HG02623 (cell line): ENCODE data around the gene BRD3.

ENCODE experiments used
- ATAC-seq: cut with Tn5 transposase; IDR thresholded peaks from one replicate; pipeline ENCODE4 v1.9.1; 2021; ENCODE audit warnings: moderate library complexity; ENCODE audit not compliant: unreplicated experiment

The BRD3 gene

DNA sequence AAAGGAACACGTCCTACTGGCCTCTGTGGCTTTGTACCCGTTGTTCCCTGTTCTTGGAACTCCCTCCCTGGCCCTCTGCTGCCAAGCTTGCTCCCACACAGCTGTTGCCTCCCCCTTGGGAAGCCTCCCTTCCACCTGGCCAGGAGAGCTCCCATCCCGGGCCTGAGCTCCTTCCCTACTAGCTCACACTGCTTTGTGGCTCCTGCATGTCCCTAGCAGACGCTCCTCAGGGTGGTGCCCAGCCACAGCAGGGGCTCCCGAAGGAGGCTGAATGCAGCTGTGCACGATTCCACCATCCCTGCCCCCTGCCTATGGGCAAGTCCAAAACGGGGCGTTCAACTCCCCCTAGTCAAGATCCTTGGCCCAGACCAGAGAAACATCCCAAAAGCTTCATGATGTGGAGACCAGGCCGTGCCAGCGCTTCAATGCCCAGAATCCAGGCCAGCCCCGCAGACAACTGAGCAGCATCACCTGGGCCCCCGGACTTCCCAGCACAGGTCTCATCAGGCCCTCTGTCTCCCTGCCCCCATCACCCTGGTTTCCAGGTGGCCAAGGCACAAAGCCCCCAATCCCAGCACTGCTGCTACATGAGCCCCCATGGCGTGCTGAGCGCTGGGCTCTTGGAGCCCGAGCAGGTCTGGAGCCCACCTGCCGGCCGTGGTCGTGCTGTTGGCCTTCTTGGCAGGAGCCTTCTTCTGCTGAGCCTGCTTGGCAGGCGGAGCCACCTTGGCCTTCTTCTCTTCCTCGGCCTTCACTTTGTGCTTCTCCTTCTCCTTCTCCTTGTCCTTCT lies 28.2 kb downstream of the BRD3 start:
- ATAC-seq: no peak

GRCh38 chr9:134037641-134038040 lies 30.2 kb downstream of the BRD3 start:
- no peak for ATAC-seq

GRCh38 chr9:134036130-134036529 lies 31.7 kb downstream of the BRD3 start:
- ATAC-seq: no peak

DNA sequence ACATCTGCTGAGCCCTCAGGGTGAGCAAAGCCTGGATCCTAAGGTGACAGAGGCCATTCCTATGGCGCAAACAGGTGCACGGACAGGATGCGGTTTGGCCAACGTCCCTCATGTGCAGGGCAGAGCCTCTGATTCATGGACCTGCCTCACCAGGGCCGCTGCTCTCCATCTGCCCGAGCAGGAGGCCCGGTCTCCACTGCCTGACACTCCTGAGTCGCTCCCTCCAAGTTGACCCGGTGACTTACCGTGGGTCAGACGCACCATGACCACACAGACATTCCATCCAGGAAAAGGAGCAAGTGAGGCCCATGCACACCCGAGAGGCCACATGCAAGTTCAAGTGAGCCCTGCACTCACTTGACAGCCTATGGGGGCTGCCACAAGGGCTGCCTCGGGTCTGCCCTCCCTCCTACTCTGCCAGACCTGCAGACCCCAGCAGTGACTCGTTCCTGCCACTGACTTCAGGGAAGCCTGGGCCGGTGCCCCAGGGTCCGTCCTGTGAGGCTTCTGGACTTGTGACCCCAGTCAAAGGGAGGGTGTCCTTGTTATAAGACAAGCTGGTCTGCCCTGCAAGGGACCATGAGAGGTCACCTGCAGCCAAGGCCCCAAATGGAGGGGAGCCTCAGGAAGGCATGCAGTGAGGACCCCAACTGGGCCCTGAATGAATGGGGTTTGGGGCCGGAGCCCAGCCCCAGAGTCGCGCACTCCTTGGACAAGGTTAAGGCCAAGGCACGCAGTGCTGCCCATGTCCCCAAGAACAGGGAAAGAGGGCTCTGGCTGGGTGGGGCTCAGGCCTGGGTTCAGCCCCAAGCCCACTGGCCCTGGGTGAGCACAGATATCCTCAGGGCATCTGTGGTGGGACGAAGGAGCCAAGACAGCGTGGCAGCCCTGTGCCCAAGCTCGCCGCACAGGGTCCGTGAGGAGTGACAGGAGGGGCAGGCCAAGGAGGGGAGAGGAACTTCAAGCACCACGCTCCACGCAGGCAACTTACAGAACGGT lies 32.5 kb downstream of the BRD3 start:
- no peak for ATAC-seq

GRCh38 chr9:134034215-134035040 lies 33.4 kb downstream of the BRD3 start:
- no peak for ATAC-seq

DNA sequence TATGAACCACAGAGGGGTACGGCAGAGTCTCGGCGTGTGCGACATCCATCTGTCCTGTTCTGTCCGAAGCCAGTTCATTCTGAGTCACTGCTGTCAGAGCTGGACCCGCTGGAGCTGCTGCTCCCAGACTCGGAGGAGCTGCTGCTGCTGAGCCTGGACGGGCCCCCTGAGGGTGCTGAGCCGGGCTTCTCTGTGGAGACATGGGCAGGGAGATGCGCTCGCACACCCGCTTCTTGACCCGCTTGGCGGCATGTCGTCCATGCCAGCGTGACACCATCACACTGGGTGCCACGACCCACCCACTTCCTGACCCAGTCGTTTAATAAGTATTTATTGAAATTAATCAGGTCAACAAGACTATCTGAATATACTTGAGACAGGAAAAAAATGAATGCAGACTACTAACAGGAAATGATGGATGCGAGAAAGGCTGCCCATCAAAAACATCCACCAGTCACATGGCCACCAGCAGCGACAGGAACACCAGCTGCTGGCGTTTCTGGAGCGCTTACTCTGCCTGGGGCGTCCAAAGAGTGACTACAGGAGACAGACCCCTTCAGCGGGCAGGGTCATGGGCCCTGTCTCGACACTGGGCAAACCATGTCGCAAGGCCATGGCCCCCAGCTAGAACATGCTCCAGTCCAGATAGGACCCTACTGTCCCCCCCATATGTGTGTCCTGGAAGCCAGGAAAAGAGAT lies 34.2 kb downstream of the BRD3 start:
- no peak for ATAC-seq

GRCh38 chr9:134032456-134033222 lies 35.2 kb downstream of the BRD3 start:
- ATAC-seq: no peak

GRCh38 chr9:134031783-134032182 lies 36.0 kb downstream of the BRD3 start:
- ATAC-seq: no peak

DNA sequence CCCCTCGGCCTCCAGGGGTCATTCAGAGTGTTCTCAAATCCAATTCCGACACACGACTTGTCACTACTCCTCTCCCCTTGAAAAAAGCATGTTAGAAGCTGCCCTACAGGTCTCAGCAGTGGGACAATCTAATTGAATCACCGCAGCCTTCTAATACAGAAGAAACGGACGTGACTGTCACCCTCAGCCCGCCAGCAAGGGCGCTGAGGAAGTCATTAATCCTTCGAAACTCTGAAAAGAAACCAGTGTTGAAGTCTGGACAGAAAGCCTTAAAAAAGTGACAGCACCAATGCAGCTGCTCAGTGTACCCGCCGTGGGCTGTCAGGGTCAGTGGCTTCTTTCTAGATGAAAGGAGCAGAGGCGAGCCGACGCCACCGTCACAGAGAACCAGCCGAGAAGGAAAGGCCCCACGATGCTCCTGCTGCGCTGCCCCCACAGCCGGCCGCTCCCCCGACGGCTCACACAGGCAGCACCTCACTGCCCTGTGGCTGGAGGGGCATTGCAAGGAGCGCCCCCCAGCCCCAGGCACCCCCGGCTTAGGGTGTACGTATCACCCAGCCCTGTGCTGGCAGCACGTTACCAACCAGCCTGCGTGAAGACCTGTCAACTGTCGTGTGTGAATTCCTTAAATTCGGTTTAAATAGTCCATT lies 36.9 kb downstream of the BRD3 start:
- ATAC-seq: no peak

- ATAC-seq: no peak
Observed at GRCh38 chr9:134029248-134030226, 38.3 kb downstream of the BRD3 start.

GRCh38 chr9:134028575-134029247 lies 39.1 kb downstream of the BRD3 start:
- no peak for ATAC-seq

- ATAC-seq: no peak
Observed at GRCh38 chr9:134028076-134028475, 39.8 kb downstream of the BRD3 start.

DNA sequence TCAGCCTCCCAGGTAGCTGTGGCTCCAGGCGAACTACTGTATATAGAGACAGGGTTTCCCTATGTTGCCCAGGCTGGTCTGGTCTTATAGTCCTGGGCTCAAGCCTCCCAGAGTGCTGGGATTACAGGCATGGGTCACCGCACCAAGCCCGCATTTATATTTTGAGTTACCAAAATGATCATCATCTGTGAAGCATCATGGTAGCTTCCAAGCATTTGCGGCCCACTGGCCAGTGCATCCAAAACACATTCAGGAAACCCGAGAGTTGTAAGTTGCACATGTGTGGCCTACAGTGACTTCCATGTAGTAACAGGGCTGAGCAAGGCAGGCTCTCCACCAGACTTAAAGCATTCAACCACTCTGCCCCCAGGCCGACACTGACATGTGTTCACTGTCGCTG lies 40.3 kb downstream of the BRD3 start:
- no peak for ATAC-seq

DNA sequence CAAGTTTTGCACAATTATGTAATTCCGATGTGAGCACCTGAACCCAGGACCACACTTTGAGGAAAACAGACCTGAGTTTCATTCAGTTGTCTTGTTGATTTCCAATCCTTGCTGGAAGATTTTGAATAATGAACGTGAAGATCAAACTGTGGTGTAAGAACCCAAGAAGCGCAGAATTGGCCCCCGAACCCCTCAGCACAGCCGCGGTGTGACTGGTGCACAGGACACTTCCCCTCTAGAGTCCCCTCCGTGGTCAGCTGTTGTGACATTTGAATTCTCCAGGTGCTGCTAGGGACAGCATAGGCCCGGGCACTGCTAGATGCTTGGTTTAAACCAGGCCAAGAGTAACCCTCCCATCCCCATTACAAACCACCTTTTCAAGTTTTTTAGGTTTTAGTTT lies 40.8 kb downstream of the BRD3 start:
- no peak for ATAC-seq

DNA sequence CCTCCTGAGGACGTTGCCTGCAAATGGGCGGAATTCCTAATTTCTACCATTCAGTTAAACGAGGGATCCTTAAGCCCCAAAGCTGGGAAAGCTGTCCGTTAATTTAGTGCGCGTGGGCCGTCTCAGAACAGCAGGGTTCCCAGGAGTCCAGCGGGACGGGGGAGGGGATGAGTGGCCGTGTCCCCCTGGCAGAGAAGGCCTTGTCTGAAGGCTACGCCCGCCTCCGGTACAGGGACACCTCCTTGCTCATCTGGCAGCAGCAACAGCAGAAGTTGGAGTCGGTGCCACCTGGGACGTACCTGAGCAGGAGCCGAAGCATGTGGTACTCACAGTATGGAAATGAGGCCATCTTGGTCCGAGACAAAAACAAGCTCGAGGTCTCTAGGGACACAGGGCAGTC lies 41.2 kb downstream of the BRD3 start:
- no peak for ATAC-seq

- ATAC-seq: peak; percentile 27
Observed at GRCh38 chr9:134025606-134026541, 42.0 kb downstream of the BRD3 start.
